Putamen (tissue), 1 donor: ENCODE data around the gene EBI3.
A peak's percentile ranks its signal among the peaks of the same experiment; 100 is the strongest.
"Not testable (repeated sequence)": the region's sequence is repeated elsewhere in the genome, so short reads cannot be mapped to it uniquely, and the experiment has no call there.

Experiments used
- DNase-seq: peaks from one replicate; pipeline ENCODE4 v3.0.0-alpha.2; 2016; ENCODE audit warnings: low spot score

The EBI3 gene

DNA sequence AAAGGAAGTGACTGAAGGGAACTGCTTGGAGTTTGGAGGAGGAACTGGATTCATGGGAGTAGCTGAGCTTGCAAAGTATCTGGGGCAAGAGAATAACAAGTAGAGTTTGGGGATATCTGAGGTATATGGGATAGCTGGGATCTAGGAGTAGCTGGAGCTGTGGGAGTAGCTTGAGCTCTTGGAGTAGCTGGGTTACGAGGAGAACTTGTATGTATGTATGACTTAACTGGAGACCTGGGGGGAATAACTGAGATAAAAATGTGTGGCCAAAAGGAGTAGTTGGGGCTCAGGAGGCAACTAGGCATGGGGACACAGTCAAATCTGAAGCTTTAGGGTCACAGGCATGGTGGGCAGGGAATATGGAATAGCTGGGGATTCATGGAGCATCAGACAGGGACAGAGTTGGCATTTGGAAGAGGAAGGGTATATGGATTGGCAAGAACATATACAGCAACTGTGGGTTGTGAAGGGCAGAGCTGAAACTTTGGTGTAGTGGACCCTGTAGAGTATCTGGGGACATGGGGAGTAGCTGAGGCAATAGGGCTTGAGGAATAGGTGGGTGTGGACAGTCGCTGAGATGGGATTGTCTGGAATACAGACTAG, 28.3 kb upstream of the EBI3 start:
- no peak for DNase-seq

DNA sequence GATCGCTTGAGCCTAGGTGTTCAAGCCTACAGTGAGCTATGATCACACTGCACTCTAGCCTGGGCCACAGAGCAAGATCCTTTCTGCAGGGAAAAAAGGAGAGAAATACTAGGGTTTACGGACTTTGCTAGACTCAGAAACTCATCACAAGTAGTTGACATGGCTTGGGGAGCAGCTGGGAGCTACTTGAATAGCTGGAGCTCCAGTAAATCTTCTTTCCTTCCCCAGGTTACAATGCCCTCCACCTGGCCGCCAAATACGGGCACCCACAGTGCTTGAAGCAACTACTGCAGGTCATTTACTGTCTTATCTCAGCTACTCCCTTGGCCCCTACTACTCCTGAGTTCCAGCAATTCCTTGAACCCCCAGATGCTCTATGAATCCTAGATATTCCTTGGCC, 27.5 kb upstream of the EBI3 start:
- DNase-seq = no peak

GRCh38 chr19:4206818-4207484, 22.4 kb upstream of the EBI3 start:
- DNase-seq = no peak

DNA sequence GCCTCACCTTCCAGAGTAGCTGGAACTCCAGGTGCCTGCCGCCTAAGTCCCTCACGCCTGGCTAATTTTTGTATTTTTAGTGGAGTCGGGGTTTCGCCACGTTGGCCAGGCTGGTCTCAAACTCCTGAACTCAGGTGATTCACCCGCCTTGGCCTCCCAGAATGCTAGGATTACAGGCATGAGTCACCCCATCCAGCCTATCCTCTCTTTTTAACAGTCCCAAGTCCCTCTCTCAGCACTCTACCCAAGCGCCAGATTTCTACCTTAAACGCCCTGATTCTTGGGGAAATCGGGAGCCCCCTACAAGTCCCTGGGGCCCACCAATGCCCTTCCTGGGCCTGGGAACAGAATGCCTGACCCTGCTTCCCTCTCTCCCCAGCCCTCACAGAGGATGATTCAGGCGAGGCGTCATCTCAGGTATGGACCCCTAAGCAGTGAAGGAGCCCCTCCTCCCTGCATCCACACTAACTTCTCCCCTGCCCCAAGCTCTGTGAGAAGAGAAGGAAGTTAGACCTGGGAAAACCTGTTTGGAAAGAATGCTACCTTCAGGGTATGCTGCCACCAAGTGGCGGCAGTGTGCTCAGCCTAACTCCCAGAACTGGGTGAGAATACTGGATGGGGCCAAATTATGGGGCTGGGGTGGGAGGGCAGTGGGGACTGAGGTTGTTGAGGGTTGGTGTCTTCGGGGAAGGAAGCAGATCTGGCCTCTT, 20.8 kb upstream of the EBI3 start:
- DNase-seq = no peak

DNA sequence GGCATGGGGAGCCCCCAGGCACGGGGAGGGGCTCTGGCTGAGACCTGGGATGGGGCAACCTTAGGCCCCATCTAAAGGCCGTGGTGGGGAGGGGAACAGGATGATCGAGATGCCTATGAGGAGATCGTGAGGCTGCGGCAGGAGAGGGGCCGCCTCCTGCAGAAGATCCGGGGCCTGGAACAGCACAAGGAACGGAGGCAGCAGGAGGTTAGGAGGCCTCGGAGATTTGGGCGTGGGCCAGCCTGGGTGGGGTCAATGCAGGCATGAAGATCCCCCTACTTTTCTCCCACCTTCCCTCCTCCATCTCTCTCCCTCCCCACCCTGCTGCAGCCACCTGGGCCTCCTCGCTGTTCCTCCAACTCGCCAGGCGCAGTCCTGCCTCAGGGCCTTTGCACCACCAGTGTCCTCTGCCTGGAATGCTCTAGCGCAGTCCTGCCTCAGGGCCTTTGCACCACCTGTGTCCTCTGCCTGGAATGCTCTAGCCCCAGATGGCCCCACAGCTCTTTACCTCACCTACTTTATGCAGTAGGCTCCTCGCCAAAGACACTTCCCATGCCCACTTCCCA, 19.1 kb upstream of the EBI3 start:
- DNase-seq = no peak

- no peak for DNase-seq
Observed at GRCh38 chr19:4213116-4213515, 16.2 kb upstream of the EBI3 start.

DNA sequence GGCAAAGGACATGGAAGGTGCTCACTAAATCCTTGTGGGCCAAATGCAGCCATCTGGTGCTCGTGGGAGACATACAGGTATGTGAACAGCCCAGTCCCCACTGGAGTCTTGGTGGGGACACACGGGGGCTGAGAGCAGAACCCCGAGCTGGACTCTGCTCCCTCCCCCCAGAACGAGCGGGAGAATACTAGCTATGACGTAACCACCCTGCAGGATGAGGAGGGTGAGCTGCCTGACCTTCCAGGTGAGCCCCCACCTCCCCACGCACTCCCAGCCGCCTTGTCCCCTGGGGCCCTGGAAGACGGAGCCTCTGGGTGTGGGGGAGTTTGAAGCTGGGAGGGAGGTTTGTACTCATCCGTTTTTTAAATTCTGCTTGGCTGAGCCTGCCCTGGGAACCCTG, 13.5 kb upstream of the EBI3 start:
- DNase-seq = no peak

- no peak for DNase-seq
Observed at GRCh38 chr19:4216846-4217245, 12.5 kb upstream of the EBI3 start.

DNA sequence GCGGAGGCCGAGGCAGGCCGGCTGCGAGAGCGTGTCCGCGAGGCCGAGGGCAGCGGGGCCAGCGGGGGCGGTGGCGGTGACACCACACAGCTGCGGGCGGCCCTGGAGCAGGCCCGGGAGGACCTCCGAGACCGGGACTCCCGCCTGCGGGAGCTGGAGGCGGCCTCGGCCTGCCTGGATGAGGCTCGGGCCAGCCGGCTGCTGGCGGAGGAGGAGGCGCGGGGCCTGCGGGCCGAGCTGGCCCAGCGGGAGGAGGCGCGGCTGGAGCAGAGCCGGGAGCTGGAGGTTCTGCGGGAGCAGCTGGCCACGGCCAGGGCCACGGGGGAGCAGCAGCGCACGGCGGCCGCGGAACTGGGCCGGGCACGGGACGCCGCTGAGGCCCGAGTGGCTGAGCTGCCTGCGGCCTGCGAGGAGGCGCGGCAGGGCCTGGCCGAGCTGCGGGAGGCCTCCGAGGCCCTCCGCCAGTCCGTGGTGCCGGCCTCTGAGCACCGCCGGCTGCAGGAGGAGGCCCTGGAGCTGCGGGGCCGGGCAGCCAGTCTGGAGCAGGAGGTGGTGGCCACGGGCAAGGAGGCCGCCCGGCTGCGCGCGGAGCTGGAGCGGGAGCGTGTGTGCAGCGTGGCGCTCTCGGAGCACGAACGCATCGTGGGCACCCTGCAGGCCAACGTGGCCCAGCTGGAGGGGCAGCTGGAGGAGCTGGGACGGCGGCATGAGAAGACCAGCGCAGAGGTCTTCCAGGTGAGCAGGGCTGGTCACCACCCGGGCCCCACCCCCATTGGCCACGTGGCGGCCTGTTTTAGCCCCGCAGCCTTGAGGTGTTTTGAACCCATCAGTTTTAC, 11.7 kb upstream of the EBI3 start:
- DNase-seq = no peak

- DNase-seq = not testable (repeated sequence)
Observed at GRCh38 chr19:4218523-4218922, 10.8 kb upstream of the EBI3 start.

- no peak for DNase-seq
Observed at GRCh38 chr19:4220188-4220587, 9.1 kb upstream of the EBI3 start.

DNA sequence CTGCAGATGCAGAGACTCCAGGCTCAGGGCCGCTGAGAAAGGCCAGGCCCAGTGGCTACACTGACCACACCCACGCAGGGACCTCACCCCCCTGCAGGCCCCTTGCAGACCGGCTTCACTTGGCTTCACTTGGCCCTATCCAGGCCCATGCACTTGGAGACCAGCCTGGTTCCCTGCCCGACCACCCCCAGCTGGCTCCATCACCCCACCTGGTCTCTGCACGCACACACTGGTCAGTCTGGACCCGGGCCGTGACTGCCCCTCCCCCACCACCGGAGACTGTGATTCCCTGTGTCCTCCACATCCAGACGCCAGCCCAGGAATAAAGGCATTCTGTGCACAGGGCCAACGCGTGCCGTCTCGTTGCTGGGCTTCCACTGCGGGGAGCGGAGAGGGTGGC, 4.9 kb upstream of the EBI3 start:
- no peak for DNase-seq

DNA sequence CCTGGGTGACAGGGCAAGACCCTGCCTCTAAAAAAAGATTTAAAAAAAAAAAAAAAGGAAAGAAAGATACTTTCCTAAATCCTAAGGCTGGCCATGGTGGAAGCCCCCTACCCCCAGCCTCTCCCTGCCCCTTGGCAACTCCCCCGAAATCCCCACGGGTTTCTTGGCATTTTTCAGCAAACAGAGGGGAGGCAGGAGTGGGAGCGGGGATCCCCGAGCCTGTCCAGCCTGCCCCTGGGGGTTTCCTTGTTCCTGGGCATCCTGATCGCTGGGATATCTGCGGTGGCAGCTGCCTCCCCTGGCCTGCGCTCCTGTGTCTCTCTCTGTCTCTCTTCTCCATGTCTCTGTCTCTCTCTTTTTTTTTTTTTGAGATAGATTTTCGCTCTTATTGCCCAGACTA, 3.4 kb upstream of the EBI3 start:
- no peak for DNase-seq

GRCh38 chr19:4227771-4228170, 1.6 kb upstream of the EBI3 start:
- DNase-seq = no peak

GRCh38 chr19:4228765-4229178, 551 bp upstream of the EBI3 start:
- no peak for DNase-seq

GRCh38 chr19:4230237-4230636, 914 bp downstream of the EBI3 start:
- DNase-seq = not testable (repeated sequence)

DNA sequence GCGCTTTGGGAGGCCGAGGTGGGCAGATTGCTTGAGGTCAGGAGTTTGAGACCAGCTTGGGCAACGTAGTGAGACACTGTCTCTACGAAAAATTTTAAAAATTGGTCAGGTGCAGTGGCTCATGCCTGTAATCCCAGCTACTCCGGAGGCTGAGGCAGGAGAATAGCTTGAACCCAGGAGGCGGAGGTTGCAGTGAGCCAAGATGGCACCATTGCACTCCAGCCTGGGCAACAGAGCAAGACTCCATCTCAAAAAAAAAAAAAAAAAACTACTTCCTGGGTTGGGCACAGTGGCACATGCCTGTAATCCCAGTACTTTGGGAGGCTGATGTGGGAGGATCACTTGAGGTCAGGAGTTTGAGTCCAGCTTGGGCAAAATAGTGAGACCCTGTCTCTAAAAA, 2.2 kb downstream of the EBI3 start:
- not testable (repeated sequence) for DNase-seq

DNA sequence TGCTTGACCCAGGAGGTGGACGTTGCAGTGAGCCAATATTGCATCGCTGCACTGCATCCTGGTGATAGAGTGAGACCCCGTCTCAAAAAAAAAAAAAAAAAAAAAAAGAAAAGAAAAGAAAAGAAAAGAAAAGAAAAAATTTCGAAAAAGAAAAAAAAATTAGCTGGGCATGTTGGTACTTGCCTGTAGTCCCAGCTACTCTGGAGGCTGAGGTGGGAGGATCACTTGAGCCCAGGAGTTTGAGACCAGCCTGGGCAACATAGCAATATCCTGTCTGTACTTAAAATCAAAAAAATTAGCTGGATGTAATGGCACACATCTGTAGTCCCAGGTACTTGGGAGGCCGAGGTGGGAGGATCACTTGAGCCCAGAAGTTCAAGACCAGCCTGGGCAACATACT, 2.8 kb downstream of the EBI3 start:
- not testable (repeated sequence) for DNase-seq

GRCh38 chr19:4232614-4233281, 3.4 kb downstream of the EBI3 start:
- no peak for DNase-seq

- no peak for DNase-seq
Observed at GRCh38 chr19:4233282-4233853, 4.0 kb downstream of the EBI3 start.

DNA sequence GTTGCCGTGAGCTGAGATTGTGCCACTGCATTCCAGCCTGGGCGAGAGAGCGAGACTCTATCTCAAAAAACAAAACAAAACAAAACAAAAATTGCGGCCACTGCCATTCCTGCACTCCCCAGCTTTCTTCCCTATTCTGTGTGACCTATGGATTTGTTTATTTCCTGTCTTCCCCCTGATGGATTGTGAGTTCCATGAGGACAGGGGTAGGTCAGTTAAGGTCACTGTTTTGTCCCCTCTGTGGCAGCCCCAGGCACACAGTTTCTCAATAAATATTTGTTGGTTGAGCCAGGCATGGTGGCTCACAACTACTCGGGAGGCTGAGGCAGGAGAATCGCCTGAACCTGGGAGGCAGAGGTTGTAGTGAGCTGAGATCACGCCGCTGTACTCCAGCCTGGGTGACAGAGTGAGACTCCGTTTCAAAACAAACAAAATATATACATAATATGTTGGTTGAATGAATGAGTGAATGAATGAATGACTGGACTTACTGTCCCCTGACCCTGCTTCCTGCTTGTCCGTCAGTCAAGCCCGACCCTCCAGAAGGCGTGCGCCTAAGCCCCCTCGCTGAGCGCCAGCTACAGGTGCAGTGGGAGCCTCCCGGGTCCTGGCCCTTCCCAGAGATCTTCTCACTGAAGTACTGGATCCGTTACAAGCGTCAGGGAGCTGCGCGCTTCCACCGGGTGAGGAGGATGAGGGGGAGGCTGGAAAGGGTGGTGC, 5.0 kb downstream of the EBI3 start:
- DNase-seq = peak; percentile 34
